HG03060 (cell line): Measurements from ENCODE around the gene STARD5.

Experiments
- ATAC-seq: cut with Tn5 transposase; IDR thresholded peaks from one replicate; pipeline ENCODE4 v1.9.1; 2021; ENCODE audit warnings: low read depth, moderate number of reproducible peaks; ENCODE audit not compliant: unreplicated experiment

The STARD5 gene

GRCh38 chr15:81278306-81279029, 45.5 kb downstream of the STARD5 start:
- no peak for ATAC-seq

DNA sequence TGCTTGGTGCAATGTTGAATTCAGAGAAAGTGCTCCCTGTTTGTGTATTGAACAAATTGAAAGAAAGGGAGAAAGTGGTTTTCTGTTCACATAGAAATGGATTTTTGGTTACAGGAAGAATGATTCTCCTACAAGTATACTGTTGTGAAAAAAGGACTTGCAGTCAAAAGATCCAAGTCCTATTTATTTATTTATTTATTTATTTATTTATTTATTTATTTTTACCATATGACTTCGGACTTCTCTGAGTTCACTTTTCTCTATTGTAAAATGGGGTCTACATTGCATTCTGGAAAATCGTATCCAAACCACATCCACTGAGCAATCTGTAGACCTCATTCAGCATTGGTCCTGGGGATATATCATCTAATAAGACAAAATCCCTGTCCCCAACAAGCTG, 46.1 kb downstream of the STARD5 start:
- no peak for ATAC-seq

- ATAC-seq, result no peak
Measured at GRCh38 chr15:81276967-81277366, 47.0 kb downstream of the STARD5 start.

DNA sequence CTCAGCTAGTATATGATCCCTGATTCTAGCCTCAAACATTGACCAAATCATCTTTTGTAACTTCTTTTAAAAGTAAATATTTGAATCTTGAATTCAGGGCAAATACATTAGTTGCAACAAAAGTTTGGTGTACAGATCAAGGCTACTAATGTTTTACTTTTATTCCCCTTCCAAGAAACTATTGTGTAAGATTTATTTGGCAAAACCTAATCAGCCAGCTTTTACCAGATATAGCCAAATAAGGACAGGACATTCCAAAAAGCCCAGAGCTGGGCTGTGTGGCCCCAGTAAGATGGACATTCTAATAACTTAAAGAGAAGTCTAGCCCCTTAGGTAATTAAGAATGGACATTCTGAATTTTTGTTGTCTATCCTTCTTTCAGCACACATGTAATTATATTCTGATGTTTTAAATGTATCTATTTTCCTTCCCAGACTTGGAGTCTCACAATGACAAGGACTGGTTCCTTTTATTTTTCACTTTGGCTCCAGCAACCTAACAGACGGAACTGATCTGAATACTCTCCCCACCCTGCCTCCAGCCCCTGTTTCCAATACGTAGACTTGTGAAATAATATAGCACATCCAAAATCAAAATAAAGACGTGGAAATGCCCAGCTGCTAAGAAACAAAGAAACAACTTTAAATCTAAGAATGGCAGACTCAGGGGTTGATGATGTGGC, 48.1 kb downstream of the STARD5 start:
- no peak for ATAC-seq

- ATAC-seq, result peak; percentile 78
Measured at GRCh38 chr15:81274931-81275707, 48.8 kb downstream of the STARD5 start.

DNA sequence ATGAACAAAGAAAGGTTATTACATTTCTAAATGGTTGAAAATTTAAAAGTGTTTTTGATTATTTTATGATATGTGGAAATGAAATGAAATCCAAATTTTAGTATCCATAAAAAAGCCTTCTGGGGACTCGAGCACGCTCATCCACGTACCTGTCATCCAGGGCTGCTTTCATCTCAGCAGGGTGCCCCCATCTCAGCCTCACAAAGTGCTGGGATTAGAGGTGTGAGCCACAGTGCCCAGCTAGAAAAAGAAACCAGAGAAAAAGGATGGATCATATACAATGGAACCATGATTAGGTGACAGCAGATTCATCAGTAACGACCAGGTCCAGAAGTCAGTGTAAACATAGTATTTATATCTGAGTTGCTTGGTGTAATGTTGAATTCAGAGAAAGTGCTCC, 49.7 kb downstream of the STARD5 start:
- no peak for ATAC-seq

GRCh38 chr15:81273855-81274254, 50.1 kb downstream of the STARD5 start:
- ATAC-seq, result no peak

DNA sequence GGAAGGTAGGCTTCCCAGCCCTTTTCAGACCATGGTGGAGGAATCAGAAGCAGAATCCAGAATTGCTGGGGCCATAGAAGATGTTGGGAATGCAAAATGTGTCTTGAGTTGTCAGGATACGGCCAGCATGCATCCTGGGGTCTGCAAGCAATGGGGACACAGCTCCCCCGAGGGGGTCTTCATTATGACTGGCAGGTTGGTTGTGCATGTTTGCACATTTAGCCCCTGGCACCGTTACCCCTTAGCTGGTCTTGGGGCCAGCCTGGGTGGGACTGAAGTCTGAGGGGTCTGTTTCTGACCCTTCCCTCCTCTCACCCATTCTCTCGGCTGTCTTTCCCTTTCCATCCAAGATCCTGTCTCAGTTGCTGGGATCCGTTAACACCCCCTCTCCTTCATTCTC, 50.7 kb downstream of the STARD5 start:
- ATAC-seq, result no peak

- ATAC-seq, result no peak
Measured at GRCh38 chr15:81271761-81272644, 51.9 kb downstream of the STARD5 start.

GRCh38 chr15:81270781-81271491, 53.0 kb downstream of the STARD5 start:
- ATAC-seq, result no peak

DNA sequence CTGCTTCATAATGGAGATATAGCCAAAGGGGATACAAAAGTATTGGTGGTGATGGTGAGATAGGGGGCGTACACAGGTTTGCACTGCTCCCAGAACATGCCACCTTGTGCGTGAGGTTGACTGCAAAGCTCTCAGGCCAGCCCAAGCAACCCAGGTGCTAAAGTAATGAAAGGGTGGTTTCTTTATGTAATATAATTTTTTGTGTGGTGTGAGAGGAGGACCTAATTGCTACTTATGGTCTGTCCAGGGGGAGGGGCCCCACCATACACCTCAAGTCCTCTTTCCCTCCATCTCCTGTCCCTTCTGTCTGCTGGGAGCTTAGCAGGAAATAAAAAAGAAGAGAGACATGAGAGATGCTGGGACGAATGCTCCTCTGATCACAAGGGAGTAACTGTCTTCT, 53.8 kb downstream of the STARD5 start:
- no peak for ATAC-seq

- ATAC-seq, result no peak
Measured at GRCh38 chr15:81268881-81269601, 54.9 kb downstream of the STARD5 start.

DNA sequence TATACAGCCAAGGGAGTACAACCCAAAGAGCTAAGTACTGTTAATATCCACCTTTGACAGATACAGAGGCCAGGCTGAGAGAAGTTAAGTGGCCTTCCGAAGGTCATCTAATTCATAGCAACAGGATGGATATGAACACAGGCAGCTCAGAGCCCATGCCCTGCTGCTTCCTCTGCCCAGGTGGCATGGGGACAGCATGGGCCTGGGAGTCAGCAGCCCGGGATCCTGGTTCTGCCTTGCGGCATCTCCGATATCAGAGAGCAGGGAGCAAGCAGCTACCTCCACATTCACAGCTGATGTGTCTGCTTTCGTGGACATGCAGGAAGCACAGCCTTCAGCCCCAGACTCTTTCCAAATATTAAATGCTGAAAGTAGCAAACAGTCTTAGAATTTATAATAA, 55.6 kb downstream of the STARD5 start:
- ATAC-seq, result no peak

DNA sequence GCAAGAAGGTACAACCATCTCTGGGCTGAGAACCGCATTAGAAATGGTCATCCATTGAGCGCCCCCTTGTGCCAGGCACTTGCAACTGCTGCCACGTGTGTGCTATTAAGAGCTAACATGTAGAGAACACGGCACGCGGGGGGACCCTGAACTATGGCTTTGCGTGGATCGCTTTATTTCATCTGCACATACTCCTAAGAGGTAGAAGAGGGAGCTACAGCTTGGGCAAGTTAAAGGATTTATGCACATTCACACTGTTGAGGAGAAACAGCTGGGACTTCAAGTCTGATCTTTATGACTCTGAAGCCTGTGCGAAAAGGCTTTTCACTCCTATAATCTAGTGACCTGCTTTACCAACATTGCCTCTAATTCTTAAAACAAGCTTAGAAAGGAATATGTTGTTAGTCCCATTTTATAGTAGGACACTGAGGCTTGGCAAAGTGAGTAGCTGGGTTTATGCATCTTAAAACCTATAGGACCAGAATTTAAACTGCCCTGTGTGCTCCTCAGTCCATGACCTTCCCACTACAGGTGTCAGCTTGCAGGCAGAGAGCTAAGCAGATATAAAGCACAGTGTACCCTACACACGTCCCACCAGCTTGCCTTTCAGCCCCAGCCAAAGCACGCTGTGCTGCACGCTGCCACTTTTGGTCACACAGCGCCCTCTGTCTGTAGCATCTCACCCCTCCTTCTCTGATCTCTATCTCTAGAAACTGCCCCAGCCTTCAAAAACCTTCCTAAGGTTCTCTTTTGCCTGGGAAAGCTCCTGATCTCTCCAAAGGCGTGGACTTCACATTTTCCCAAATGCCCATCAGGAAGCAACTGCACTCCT, 57.8 kb downstream of the STARD5 start:
- ATAC-seq, result peak; percentile 84

DNA sequence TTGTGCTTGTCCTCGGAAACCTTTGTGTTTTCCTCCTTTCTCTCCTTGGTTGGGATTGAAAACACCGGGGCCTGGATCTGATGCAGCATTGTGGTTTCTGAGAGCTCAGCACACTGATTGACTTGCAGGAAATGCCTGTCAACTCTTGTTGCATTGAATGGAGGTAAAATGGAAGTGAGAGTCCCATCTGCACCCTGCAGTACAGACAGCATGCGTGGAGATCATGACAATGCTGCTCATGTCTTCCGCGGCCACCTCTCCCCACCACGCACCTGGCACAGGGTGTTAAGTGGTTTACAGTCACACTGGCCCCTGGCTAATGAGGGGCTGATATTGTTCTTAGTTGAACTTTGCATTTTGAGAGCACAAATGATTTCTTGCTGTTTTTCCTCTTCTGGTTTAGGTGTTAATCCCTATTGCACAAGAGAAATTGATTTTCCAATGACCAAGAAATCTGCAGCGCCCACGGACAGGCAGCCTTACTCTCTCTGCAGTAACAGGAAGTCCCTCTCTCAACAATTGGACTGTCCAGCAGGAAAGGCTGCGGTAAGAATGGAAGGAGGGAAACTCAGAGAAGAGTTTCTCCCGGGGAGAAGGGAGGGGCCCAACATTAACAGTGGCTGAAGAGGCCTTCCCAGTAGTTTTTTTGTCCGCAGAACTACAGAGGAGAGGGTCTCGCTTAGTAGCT, 58.5 kb downstream of the STARD5 start:
- ATAC-seq, result no peak

GRCh38 chr15:81264072-81264857, 59.7 kb downstream of the STARD5 start:
- ATAC-seq, result no peak

- ATAC-seq, result no peak
Measured at GRCh38 chr15:81263477-81263876, 60.5 kb downstream of the STARD5 start.
